Gastrocnemius medialis (tissue), 4 donors: Measurements from ENCODE around the gene AFAP1L1.

Source experiments
- POLR2A ChIP-seq, 2 donors: fragments of 450-650 bp; IDR thresholded peaks; one replicate each; pipeline ENCODE4 v1.6.1; 2017; ENCODE audit warnings: antibody characterized with exemption in 2 of 2, mild to moderate bottlenecking in 2 of 2, moderate library complexity in 2 of 2
- TF ChIP-seq, protein P1 (sequence below), 5 experiments: fragments of 450-650 bp in 3 of 5; fragments of 200-600 bp in 2 of 5; sonication (generic) in 2 of 5; IDR thresholded peaks in 4 of 5; conservative IDR thresholded peaks in 1 of 5; 1 replicate in 4 of 5; 2 replicates in 1 of 5; pipeline ENCODE4 v1.5.1; 2016 to 2019; ENCODE audit warnings: antibody characterized with exemption in 5 of 5, mild to moderate bottlenecking in 3 of 5, moderate library complexity in 3 of 5

- TF ChIP-seq, protein P1, sequence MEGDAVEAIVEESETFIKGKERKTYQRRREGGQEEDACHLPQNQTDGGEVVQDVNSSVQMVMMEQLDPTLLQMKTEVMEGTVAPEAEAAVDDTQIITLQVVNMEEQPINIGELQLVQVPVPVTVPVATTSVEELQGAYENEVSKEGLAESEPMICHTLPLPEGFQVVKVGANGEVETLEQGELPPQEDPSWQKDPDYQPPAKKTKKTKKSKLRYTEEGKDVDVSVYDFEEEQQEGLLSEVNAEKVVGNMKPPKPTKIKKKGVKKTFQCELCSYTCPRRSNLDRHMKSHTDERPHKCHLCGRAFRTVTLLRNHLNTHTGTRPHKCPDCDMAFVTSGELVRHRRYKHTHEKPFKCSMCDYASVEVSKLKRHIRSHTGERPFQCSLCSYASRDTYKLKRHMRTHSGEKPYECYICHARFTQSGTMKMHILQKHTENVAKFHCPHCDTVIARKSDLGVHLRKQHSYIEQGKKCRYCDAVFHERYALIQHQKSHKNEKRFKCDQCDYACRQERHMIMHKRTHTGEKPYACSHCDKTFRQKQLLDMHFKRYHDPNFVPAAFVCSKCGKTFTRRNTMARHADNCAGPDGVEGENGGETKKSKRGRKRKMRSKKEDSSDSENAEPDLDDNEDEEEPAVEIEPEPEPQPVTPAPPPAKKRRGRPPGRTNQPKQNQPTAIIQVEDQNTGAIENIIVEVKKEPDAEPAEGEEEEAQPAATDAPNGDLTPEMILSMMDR (IDR thresholded peaks at IDR 0.05 in 4 of 5, conservative IDR thresholded peaks at IDR 0.05 in 1 of 5): no peak
- no peak for TF ChIP-seq POLR2A (IDR thresholded peaks at IDR 0.05)
Measured at GRCh38 chr5:149372932-149373331, 101.3 kb downstream of the AFAP1L1 start.
